CD4-positive, alpha-beta memory T cell (primary cell): ENCODE measurements around the gene PRR35. TPM values are rescaled to one million over a fixed set of nuclear protein-coding genes. Genes with fewer than 3 reads are reported as not detected.

Experiments
- CTCF ChIA-PET: fragments of 350-600 bp; sonication (Branson Sonifier 250); formaldehyde crosslinking; loops from one replicate; lab custom pipeline; 2021; ENCODE audit warnings: inconsistent platforms; ENCODE audit not compliant: partially characterized antibody; lab: Charles Lee
- POLR2A ChIA-PET: fragments of 350-600 bp; sonication (Branson Sonifier 250); formaldehyde crosslinking; loops from one replicate; lab custom pipeline; 2021; ENCODE audit not compliant: partially characterized antibody; lab: Charles Lee
- DNase-seq, 5 donors: peaks; one replicate each; pipeline versions ENCODE4 v3.0.0 to v3.0.0-alpha.2; 2020 to 2022; ENCODE audit warnings: mixed read lengths in 1 of 5
- H3K27ac ChIP-seq: one replicate; pipeline ENCODE4 v1.7.0; 2013; ENCODE audit warnings: low read depth, low read length
- H3K27me3 ChIP-seq: 2 replicates; pipeline ENCODE4 v1.7.0; 2013; ENCODE audit warnings: mild to moderate bottlenecking, low read length, moderate library complexity; ENCODE audit not compliant: insufficient read depth
- H3K36me3 ChIP-seq: 2 replicates; pipeline ENCODE4 v1.7.0; 2013; ENCODE audit warnings: mild to moderate bottlenecking, low read length, moderate library complexity; ENCODE audit not compliant: insufficient read depth
- H3K4me1 ChIP-seq: 2 replicates; pipeline ENCODE4 v1.7.0; 2013; ENCODE audit warnings: mild to moderate bottlenecking, low read length, moderate library complexity; ENCODE audit not compliant: insufficient read depth
- H3K4me3 ChIP-seq, 2 donors: one replicate each; pipeline ENCODE4 v1.7.0; 2013; ENCODE audit warnings: low read length in 2 of 2, mild to moderate bottlenecking in 1 of 2
- H3K9me3 ChIP-seq, 2 donors: one replicate each; pipeline ENCODE4 v1.7.0; 2013; ENCODE audit warnings: low read length in 2 of 2, control low read depth in 1 of 2; ENCODE audit not compliant: control insufficient read depth in 1 of 2
- H3K27ac Mint-ChIP-seq, 7 donors: one replicate each; pipeline ENCODE4 v1.8.0; 2020 to 2021; ENCODE audit warnings: mixed read lengths in 7 of 7, mild to moderate bottlenecking in 6 of 7, inconsistent platforms in 3 of 7, moderate library complexity in 3 of 7
- H3K27me3 Mint-ChIP-seq, 2 donors: one replicate each; pipeline ENCODE4 v1.8.0; 2020 to 2021; ENCODE audit warnings: mixed read lengths in 2 of 2
- H3K36me3 Mint-ChIP-seq, 2 donors: one replicate each; pipeline ENCODE4 v1.8.0; 2020 to 2021; ENCODE audit warnings: mixed read lengths in 2 of 2, inconsistent platforms in 1 of 2, mild to moderate bottlenecking in 1 of 2
- H3K4me1 Mint-ChIP-seq, 4 donors: one replicate each; pipeline ENCODE4 v1.8.0; 2020 to 2021; ENCODE audit warnings: mixed read lengths in 4 of 4, mild to moderate bottlenecking in 1 of 4
- H3K4me3 Mint-ChIP-seq, 8 donors: one replicate each; pipeline ENCODE4 v1.8.0; 2020 to 2021; ENCODE audit warnings: mixed read lengths in 8 of 8, mild to moderate bottlenecking in 7 of 8, moderate library complexity in 6 of 8, inconsistent platforms in 3 of 8
- H3K9me3 Mint-ChIP-seq, 8 donors: one replicate each; pipeline ENCODE4 v1.8.0; 2020 to 2021; ENCODE audit warnings: mixed read lengths in 8 of 8, mild to moderate bottlenecking in 5 of 8, inconsistent platforms in 3 of 8, moderate library complexity in 1 of 8
- intact Hi-C: fragments of 100-400 bp; cut with micrococcal nuclease; formaldehyde crosslinking; loops from one replicate; pipeline ENCODE4 v1.15.1; 2023
- polyA plus RNA-seq, 2 donors: library from polyadenylated mRNA; unstranded; fragments of 300-500 nt; fragmentation: Illumina TruSeq; gene quantifications; one replicate each; pipeline ENCODE4 v1.2.3, GENCODE V29; 2021
- total RNA-seq, 2 experiments: library from RNA; stranded (reverse); gene quantifications; one replicate each; pipeline ENCODE4 v1.2.3, GENCODE V29; 2021

Gene PRR35
- total and polyA plus RNA-seq, 4 experiments from 2014 or later: not detected

DNA sequence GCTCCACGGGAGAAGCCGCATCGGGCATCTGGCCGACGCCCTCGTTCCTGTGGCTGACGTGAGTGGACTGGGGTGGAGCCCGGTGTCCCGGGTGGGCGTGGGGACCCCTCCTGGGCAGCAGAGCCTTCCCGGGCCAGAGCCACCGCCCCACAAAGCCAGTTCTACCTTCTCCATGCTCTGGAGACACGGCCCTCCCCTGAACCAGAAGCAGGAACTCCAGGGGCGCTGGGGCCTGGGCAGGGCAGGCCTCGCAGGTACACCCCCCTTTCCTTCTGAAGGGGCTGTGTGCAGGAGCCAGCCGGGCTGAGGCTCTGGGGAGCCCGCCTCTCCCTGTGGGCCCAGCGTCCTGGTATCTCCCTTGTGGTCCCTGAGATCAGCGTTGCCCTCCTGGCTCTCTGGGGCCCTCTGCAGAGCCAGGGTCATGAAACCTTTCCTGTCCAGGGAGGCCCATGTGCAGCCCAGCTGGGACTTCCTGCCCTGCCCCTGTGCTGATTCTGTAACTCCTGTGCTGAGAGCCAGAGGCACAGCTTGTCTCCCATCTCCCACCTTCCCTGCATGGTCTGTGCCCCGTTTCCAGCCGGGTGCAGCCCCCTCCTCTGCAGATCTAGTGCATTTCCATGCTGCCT lies 16.1 kb downstream of the PRR35 start:
- H3K36me3 ChIP-seq: no peaks in the 10 kb centered on the region
- no peaks in the 10 kb centered on the region for H3K27me3 ChIP-seq
- no peaks in the 10 kb centered on the region for H3K9me3 ChIP-seq
- CTCF ChIA-PET: interaction anchor here (0.9 kb wide), 1 partner anchor 8 kb away, joined by 3 read pairs; no protein-coding TSS in a partner anchor
- no peak overlapping the region for H3K4me3 ChIP-seq
- no peaks in the 10 kb centered on the region for H3K4me1 ChIP-seq
- Mint-ChIP-seq H3K27me3 (no peaks in the 10 kb centered on the region), H3K27ac (peak overlapping the region in 1 of 7 donors; percentile 53), H3K36me3 (peaks cover 0 to 4% of the 10 kb centered on the region in 2 donors), H3K4me1 (peaks cover 6 to 9% (median 8%) of the 10 kb centered on the region in 4 donors), H3K9me3 (peaks cover 0 to 2% (median 0%) of the 10 kb centered on the region in 8 donors), H3K4me3 (no peak overlapping the region)
- POLR2A ChIA-PET: interaction anchor here (1.1 kb wide), 1 partner anchor 10 kb away, joined by 3 read pairs; no protein-coding TSS in a partner anchor
- no peak overlapping the region for H3K27ac ChIP-seq
- intact Hi-C loops: no loop called here
- no peak for DNase-seq

GRCh38 chr16:576823-577201 lies 16.6 kb downstream of the PRR35 start:
- Mint-ChIP-seq H3K27me3 (no peaks in the 10 kb centered on the region), H3K4me3 (no peak overlapping the region), H3K4me1 (peaks cover 1 to 4% (median 3%) of the 10 kb centered on the region in 4 donors), H3K36me3 (peaks cover 0 to 4% of the 10 kb centered on the region in 2 donors), H3K27ac (peak overlapping the region in 1 of 7 donors; percentile 53), H3K9me3 (no peaks in the 10 kb centered on the region)
- ChIA-PET POLR2A (interaction anchor here (1.1 kb wide), 1 partner anchor 10 kb away, joined by 3 read pairs; no protein-coding TSS in a partner anchor), CTCF (interaction anchor here (0.9 to 1.3 kb wide), 2 partner anchors 8 to 10 kb away, joined by 3 read pairs; partner anchors contain the start of gene NHLRC4)
- Histone ChIP-seq H3K4me1 (no peaks in the 10 kb centered on the region), H3K4me3 (no peak overlapping the region), H3K36me3 (no peaks in the 10 kb centered on the region), H3K27ac (no peak overlapping the region), H3K9me3 (no peaks in the 10 kb centered on the region), H3K27me3 (no peaks in the 10 kb centered on the region)
- intact Hi-C loops: no loop called here
- DNase-seq: no peak

- H3K36me3 Mint-ChIP-seq: peaks cover 0 to 4% of the 10 kb centered on the region in 2 donors
- no peak overlapping the region for H3K4me3 Mint-ChIP-seq
- intact Hi-C loops: loop anchor here (2.0 kb wide), 1 partner anchor 33 kb away; no protein-coding TSS in a partner anchor
- Histone ChIP-seq H3K4me3 (no peak overlapping the region), H3K27ac (no peak overlapping the region), H3K9me3 (no peaks in the 10 kb centered on the region), H3K4me1 (no peaks in the 10 kb centered on the region), H3K27me3 (no peaks in the 10 kb centered on the region), H3K36me3 (no peaks in the 10 kb centered on the region)
- no peaks in the 10 kb centered on the region for H3K4me1 Mint-ChIP-seq
- DNase-seq: no peak
- peak overlapping the region in 1 of 7 donors; percentile 32 for H3K27ac Mint-ChIP-seq
- ChIA-PET CTCF (interaction anchor here (1.3 to 1.4 kb wide), 2 partner anchors 11 to 32 kb away, joined by 3 read pairs; partner anchors contain the start of gene NHLRC4), POLR2A (interaction anchor here (1.1 kb wide), 1 partner anchor 9 kb away, joined by 3 read pairs; no protein-coding TSS in a partner anchor)
- no peaks in the 10 kb centered on the region for H3K27me3 Mint-ChIP-seq
- H3K9me3 Mint-ChIP-seq: no peaks in the 10 kb centered on the region
These were observed 17.6 kb downstream of the PRR35 start for GRCh38 chr16:577796-578195.

- H3K9me3 Mint-ChIP-seq: no peaks in the 10 kb centered on the region
- peaks cover 0 to 4% of the 10 kb centered on the region in 2 donors for H3K36me3 Mint-ChIP-seq
- Histone ChIP-seq H3K27ac (no peak overlapping the region), H3K4me3 (no peak overlapping the region), H3K9me3 (no peaks in the 10 kb centered on the region), H3K4me1 (no peaks in the 10 kb centered on the region), H3K36me3 (no peaks in the 10 kb centered on the region), H3K27me3 (no peaks in the 10 kb centered on the region)
- peak in 1 of 5 donors; percentile 35 for DNase-seq
- ChIA-PET POLR2A (interaction anchor here (1.3 kb wide), 1 partner anchor 12 kb away, joined by 4 read pairs; the partner anchor contains the start of gene RAB40C), CTCF (interaction anchor here (1.3 to 1.4 kb wide), 2 partner anchors 12 to 31 kb away, joined by 3 read pairs; partner anchors contain the start of gene NHLRC4)
- H3K4me1 Mint-ChIP-seq: no peaks in the 10 kb centered on the region
- intact Hi-C loops: loop anchor here (2.0 kb wide), 1 partner anchor 32 kb away; no protein-coding TSS in a partner anchor
- no peaks in the 10 kb centered on the region for H3K27me3 Mint-ChIP-seq
- no peak overlapping the region for H3K27ac Mint-ChIP-seq
- no peak overlapping the region for H3K4me3 Mint-ChIP-seq
These were observed 18.2 kb downstream of the PRR35 start for GRCh38 chr16:578232-578869.

GRCh38 chr16:578870-579405 lies 18.7 kb downstream of the PRR35 start:
- peaks cover 0 to 4% of the 10 kb centered on the region in 2 donors for H3K36me3 Mint-ChIP-seq
- intact Hi-C loops: loop anchor here (2.0 kb wide), 1 partner anchor 32 kb away; no protein-coding TSS in a partner anchor
- no peak overlapping the region for H3K4me3 ChIP-seq
- H3K27me3 Mint-ChIP-seq: no peaks in the 10 kb centered on the region
- H3K27me3 ChIP-seq: no peaks in the 10 kb centered on the region
- H3K9me3 ChIP-seq: no peaks in the 10 kb centered on the region
- POLR2A ChIA-PET: interaction anchor here (1.3 to 1.7 kb wide), 2 partner anchors 10 to 11 kb away, joined by 4 to 5 read pairs; partner anchors contain the start of gene RAB40C
- H3K4me1 Mint-ChIP-seq: no peaks in the 10 kb centered on the region
- CTCF ChIA-PET: interaction anchor here (0.7 to 1.4 kb wide), 2 partner anchors 31 to 116 kb away, joined by 3 read pairs; no protein-coding TSS in a partner anchor
- H3K4me1 ChIP-seq: no peaks in the 10 kb centered on the region
- no peak overlapping the region for H3K27ac Mint-ChIP-seq
- no peak overlapping the region for H3K4me3 Mint-ChIP-seq
- H3K27ac ChIP-seq: no peak overlapping the region
- no peaks in the 10 kb centered on the region for H3K9me3 Mint-ChIP-seq
- no peaks in the 10 kb centered on the region for H3K36me3 ChIP-seq
- DNase-seq: peak; percentile 42 to 73 (median 64)

DNA sequence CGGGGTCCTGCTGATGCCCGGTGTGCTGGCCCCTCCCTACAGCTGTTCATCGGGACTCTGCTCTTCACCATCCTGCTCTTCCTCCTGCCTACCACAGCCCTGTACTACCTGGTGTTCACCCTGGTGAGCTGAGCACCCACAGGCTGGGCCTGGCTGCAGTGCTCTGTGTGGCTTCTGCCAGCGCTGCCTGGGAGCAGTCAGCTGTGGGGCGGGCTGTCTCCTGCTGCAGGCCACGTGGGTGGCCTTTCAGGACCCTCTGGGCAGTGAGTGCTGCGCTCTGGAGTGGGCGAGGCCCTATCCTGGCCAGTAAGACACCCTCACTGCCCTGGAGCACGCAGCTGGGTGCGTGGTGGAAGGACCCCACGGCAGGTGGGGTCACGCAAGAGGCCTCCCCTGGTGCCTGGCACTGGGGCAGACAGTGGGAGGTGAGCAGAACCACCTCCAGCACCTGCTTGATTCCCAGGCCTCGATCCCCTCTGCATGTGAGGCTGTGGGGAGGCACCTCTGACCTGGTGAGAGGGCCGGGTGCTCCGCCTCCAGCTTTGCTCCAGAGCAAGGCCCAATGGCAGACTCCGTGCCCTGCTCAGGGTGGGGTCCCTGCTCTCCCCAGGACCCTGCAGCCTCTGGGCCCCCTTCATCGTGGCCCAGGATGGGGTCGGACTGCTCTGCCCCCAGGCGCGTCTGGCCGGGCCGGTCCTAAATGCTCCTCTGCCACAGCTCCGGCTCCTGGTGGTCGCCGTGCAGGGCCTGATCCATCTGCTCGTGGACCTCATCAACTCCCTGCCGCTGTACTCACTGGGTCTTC lies 20.1 kb downstream of the PRR35 start:
- ChIA-PET POLR2A (interaction anchor here (1.7 kb wide), 1 partner anchor 8 kb away, joined by 5 read pairs; no protein-coding TSS in a partner anchor), CTCF (no interaction called here)
- Histone ChIP-seq H3K4me1 (no peaks in the 10 kb centered on the region), H3K9me3 (no peaks in the 10 kb centered on the region), H3K36me3 (no peaks in the 10 kb centered on the region), H3K4me3 (no peak overlapping the region), H3K27me3 (no peaks in the 10 kb centered on the region), H3K27ac (no peak overlapping the region)
- intact Hi-C loops: loop anchor here (10.0 kb wide), 1 partner anchor 206 kb away; the partner anchor contains the start of gene MRPL28
- H3K4me1 Mint-ChIP-seq: no peaks in the 10 kb centered on the region
- H3K27me3 Mint-ChIP-seq: no peaks in the 10 kb centered on the region
- peak in 1 of 5 donors; percentile 27 for DNase-seq
- H3K4me3 Mint-ChIP-seq: no peak overlapping the region
- no peaks in the 10 kb centered on the region for H3K9me3 Mint-ChIP-seq
- H3K27ac Mint-ChIP-seq: no peak overlapping the region
- peaks cover 0 to 4% of the 10 kb centered on the region in 2 donors for H3K36me3 Mint-ChIP-seq
